Dermis blood vessel endothelial cell (primary cell): Measurements from ENCODE around the gene GOLGA6B. TPM values are rescaled to one million over a fixed set of nuclear protein-coding genes. Genes with fewer than 3 reads are reported as not detected.
"Not testable (repeated sequence)": the region's sequence is repeated elsewhere in the genome, so short reads cannot be mapped to it uniquely, and the experiment has no call there.

Source experiments
- DNase-seq: peaks from one replicate; pipeline ENCODE4 v3.0.0; 2010
- total RNA-seq: library from RNA; depleted of rRNA; stranded (reverse); fragments of >200 nt; gene quantifications from 2 replicates; pipeline ENCODE4 v1.2.3, GENCODE V29; 2014

Gene GOLGA6B, protein sequence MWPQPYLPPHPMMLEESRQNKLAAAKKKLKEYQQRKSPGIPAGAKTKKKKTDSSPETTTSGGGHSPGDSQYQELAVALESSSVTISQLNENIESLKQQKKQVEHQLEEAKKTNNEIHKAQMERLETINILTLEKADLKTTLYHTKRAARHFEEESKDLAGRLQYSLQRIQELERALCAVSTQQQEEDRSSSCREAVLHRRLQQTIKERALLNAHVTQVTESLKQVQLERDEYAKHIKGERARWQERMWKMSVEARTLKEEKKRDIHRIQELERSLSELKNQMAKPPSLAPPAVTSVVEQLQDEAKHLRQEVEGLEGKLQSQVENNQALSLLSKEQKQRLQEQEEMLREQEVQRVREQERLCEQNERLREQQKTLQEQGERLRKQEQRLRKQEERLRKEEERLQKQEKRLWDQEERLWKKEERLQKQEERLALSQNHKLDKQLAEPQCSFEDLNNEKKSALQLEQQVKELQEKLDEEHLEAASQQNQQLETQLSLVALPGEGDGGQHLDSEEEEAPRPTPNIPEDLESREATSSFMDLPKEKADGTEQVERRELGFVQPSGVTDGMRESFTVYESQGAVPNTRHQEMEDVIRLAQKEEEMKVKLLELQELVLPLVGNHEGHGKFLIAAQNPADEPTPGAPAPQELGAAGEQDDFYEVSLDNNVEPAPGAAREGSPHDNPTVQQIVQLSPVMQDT
- total RNA-seq = not detected in 2 replicates

DNA sequence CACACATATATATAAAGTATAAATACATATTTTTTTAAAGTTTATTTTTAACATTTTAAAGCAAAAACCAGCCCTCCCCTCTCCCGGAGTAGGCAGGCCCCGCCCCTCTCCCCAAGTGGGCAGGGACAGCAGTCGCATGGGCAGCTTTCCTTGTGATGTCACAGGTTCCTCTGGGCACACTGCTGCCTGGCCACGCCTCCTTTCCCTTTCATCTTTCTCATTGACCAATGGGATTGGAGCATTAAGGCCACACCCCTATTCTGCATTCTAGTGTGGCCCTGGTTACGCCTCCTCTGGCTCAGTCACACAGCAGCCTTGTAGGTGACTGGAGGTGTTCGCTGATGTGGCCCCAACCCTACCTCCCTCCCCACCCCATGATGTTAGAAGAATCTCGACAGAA lies at the start of gene GOLGA6B:
TSS of gene GOLGA6B (plus strand) at position 301 of the 400 bp plus-strand sequence. CDS start at position 342, 41 bp downstream.
- DNase-seq = not testable (repeated sequence)

GRCh38 chr15:72604794-72605193 lies 49.7 kb upstream of the GOLGA6B start:
- DNase-seq = no peak

GRCh38 chr15:72608084-72608483 lies 46.4 kb upstream of the GOLGA6B start:
- DNase-seq = not testable (repeated sequence)

DNA sequence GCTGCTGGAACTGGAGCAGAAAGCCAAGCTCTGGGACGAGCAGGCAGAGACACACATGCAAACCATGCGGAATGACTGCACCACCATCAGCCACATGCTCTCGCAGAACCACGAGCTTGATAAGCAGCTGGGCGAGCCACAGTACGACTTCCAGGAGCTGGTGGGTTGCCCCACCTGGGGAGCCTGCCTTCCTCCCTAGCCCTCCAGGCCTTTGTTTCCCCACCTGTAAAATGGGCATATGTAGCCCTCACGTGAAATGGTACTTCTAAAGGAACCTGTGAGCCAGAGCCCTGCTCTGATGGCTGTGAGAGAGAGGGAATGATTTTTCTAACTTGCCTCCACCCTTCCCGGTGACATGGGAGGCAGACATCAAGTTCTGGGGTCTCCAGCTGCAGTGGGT lies 44.6 kb upstream of the GOLGA6B start:
- no peak for DNase-seq

- not testable (repeated sequence) for DNase-seq
Measured at GRCh38 chr15:72612324-72612723, 42.2 kb upstream of the GOLGA6B start.

DNA sequence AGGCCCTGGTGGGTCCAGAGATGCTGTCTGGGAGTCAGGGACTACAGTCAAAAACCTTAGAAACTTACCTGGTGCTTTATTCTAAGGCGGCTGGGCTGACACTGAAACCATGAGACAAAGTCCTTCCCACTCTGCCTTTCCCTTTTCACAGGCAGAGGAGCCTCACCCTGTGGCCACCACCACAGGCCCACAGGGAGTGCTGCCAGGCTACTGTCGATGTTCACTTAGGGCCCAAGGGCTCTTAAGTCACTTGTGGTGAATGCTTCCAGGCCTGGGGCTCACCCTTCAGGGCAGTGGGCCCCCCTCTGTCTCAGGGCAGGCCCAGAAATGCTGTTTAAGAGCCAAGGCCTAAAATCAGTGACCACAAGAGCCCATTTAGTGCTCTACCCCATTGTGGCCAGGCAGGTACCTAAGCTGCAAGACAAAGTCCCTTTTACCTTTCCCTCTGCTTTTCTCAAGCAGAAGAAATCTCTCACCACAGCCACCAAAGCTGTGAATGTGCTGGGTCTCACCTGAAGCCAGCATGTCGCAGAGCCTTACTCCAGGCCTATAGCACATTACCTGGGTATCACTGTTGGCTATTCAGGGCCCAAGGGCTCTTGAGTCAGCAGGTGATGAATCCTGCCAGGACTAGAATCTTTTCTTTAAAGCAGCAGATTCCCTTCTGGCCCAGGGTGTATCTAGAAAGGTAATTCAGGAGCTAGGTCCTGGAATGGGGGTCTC lies 39.5 kb upstream of the GOLGA6B start:
- no peak for DNase-seq

GRCh38 chr15:72615533-72616233 lies 38.8 kb upstream of the GOLGA6B start:
- not testable (repeated sequence) for DNase-seq

GRCh38 chr15:72616491-72617210 lies 37.8 kb upstream of the GOLGA6B start:
- DNase-seq = no peak

GRCh38 chr15:72623854-72624253 lies 30.6 kb upstream of the GOLGA6B start:
- DNase-seq = not testable (repeated sequence)

GRCh38 chr15:72626153-72626552 lies 28.3 kb upstream of the GOLGA6B start:
- not testable (repeated sequence) for DNase-seq

DNA sequence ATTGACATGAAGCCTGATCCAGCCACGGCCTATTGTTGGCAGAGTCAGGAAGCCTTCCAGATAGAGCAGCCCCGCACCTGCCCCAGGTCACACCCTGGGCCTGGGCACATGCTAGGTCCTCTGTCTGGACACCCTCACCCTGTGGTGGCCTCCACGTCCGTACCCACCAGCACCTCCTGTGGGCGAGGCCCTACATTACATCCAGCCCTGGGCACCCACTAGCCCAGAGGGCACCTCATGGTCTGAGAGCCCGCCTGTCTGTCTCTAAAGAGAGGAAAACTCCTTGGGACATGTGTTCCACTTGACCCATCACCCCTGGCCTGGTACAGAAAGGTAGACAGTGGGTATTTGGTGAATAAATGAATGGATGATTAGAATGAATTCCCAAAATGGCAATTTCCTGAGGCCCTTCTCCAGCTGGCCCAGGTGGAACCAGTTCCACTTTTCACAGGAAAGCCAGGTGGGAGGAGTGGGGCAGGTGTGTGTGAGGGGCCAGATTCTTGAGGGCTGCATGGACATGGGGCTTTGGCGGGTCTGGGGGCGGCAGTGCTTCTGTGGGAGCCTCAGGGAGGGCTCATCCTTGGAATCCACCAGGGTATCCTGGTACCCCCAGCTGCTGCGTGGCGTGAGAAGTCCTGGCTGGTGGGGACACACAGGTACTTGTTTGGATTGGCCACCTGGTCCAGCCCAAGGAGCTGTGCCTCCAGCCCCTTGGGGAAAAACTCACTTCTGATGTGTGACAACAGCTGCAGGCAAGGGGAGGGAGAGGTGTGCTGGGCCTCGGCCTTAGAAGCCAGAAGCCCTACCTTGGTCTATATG lies 26.0 kb upstream of the GOLGA6B start:
- not testable (repeated sequence) for DNase-seq

DNA sequence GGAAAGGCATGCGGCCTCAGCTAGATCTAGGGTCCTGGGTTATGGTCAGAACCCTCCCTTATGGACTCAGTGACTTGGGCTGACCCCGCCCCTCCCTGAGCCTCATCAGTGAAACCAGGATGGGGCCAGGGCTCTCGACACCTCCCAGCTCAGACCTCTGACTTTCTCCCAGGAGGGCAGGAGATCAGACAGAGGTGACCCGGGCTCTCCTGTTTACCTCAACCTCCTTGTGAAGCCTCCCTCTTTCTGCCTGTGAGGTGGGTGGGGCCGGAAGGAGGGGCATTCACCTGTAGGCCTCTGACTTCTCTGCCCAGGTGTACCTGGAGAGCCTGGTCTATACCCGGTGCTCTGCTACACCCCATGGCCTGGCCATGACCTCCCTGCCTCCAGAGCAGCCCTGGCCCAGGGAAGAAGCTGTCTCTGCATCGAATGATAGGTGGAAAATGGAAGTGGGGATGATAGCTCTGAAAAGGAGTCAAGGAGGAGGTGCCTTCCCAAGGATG lies 25.4 kb upstream of the GOLGA6B start:
- DNase-seq = not testable (repeated sequence)

DNA sequence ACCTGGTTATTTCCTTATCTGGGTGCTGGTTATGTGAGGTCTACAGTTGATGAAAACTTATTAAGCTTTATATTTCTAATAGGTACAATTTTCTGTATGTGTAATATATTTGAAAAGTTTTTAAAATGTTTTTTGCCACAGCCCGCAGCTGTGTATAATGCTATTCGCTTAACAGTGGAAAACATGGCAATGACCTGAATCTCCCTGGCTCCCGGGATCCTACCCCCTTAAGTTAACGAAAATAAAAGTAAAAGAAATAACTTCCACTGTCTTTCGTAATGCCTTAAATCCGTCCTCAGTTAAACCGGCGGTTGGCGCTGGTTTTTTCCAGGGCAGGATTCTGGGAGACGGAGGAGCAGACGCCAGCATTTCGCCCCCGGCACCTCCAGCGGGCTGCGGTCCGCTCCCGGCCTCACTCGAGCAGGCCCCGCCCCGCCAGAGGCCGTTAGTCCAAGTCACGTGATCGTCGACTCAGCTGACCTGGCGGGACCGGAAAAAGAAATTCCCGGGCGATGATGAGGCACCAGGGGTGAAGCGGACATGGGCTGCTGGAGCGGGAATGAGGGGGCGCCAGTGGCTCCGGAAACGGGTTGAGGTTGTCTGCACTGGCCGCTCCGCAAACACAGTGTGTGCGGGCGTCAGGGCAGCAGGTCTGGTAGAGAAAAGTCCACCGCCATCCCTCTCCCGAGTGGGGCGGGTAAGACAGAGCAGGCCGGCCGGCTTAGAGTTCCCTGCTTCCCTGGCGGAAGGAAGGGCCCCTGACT lies 17.8 kb upstream of the GOLGA6B start:
- peak; percentile 70 for DNase-seq

DNA sequence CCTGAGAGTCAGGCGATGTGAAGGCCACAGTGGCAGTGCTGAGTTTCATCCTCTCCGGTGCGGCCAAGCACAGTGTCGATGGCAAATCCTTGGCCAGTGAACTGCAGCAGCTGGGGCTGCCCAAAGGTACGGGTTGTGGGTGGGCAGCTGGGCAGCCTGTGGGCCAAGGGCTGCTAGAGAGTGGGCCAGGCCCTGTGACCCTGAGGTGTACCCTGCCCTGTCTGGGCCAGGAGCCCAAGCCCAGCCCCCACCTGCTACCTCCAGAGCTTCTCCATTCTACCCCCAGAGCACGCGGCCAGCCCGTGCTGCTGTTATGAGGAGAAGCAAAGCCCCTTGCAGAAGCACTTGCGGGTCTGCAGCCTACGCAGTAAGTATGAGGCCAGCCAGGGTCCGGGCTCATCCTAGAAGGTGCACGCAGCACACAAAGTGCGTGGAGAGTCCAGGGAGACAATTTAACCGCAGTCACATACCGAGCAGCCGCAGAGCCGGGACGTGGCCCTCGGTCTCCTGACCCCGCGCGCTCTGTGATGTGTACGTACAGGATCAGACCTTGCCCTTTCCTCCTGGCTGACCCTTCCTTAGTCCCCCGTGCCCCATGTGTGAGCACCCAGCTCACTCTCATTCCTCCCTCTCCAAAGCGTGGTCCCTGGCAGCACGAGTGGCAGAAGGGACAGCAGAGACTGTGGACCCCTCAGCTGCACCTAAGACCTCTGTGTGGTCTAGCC lies 14.6 kb upstream of the GOLGA6B start:
- not testable (repeated sequence) for DNase-seq

- not testable (repeated sequence) for DNase-seq
Measured at GRCh38 chr15:72642271-72642670, 12.2 kb upstream of the GOLGA6B start.

GRCh38 chr15:72648631-72649253 lies 5.8 kb upstream of the GOLGA6B start:
- not testable (repeated sequence) for DNase-seq

DNA sequence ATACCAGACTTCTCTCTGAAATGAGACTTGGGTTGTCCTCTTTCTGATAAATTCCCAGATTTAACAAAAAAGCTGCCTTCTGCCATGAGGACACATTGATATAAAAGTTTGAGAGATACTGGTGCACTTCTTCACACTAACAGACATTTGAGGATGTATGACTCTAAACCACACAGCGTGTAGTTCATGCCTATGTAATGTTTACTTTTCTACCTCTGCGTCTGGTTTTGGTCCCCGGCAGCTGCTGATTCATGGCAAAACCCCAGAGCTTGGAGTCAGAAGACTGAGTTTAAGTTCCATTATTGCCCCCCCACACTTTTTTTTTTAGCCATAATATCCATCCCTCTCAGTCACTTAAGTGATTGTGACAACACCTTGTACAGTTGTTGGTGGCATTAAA lies 1.5 kb downstream of the GOLGA6B start:
- DNase-seq = not testable (repeated sequence)

GRCh38 chr15:72661081-72661480 lies 6.6 kb downstream of the GOLGA6B start:
- DNase-seq = not testable (repeated sequence)

- DNase-seq = not testable (repeated sequence)
Measured at GRCh38 chr15:72663931-72664330, 9.4 kb downstream of the GOLGA6B start.
